Prostate gland (tissue), 2 donors: ENCODE results near the gene CDYL. TPM values are rescaled to one million over a fixed set of nuclear protein-coding genes. Genes with fewer than 3 reads are reported as not detected.

Experiments used
- DNase-seq: peaks from one replicate; pipeline ENCODE4 v3.0.0-alpha.2; 2019; ENCODE audit warnings: low spot score
- H3K27ac ChIP-seq, 2 donors: fragments of 200-600 bp; sonication (generic); 2 replicates each; pipeline ENCODE4 v1.5.1; 2017 to 2019
- H3K27me3 ChIP-seq: fragments of 200-600 bp; sonication (generic); replicated peaks from 2 replicates; pipeline ENCODE4 v1.5.1; 2019; ENCODE audit not compliant: insufficient read depth
- H3K36me3 ChIP-seq, 2 donors: fragments of 200-600 bp; sonication (generic); 1 replicate in 1 of 2; 2 replicates in 1 of 2; pipeline versions ENCODE4 v1.5.1 to v1.8.1; 2017 to 2019
- H3K4me1 ChIP-seq: fragments of 200-600 bp; sonication (generic); replicated peaks from 2 replicates; pipeline ENCODE4 v1.5.1; 2019
- H3K4me3 ChIP-seq, 2 donors: fragments of 200-600 bp; sonication (generic); 2 replicates each; pipeline ENCODE4 v1.5.1; 2017 to 2019
- H3K9me3 ChIP-seq: fragments of 200-600 bp; sonication (generic); 2 replicates; pipeline ENCODE4 v1.5.1; 2017
- CTCF ChIP-seq, 4 experiments: fragments of 200-600 bp in 2 of 4; fragments of 450-650 bp in 2 of 4; sonication (generic) in 2 of 4; IDR thresholded peaks; 1 replicate in 3 of 4; 2 replicates in 1 of 4; pipeline ENCODE4 v1.5.1; 2016 to 2019; ENCODE audit warnings: antibody characterized with exemption in 4 of 4, mild to moderate bottlenecking in 2 of 4, moderate library complexity in 2 of 4
- POLR2A ChIP-seq: fragments of 450-650 bp; IDR thresholded peaks from one replicate; pipeline ENCODE4 v1.6.1; 2016; ENCODE audit warnings: antibody characterized with exemption, mild to moderate bottlenecking
- POLR2AphosphoS5 ChIP-seq: sonication (generic); formaldehyde crosslinking; IDR thresholded peaks from one replicate; pipeline ENCODE4 v1.6.1; 2017; ENCODE audit warnings: antibody characterized with exemption
- WGBS: methylation state at CpG from one replicate; pipeline ENCODE4 v1.1.5; 2018; 5-methylcytosine and 5-hydroxymethylcytosine counted together
- intact Hi-C: fragments of 100-400 bp; cut with DNase I; formaldehyde crosslinking; loops from one replicate; pipeline ENCODE4 v1.14.2; 2022
- total RNA-seq, 2 donors: library from RNA; depleted of rRNA; stranded (reverse); fragments of >200 nt; gene quantifications; one replicate each; pipeline ENCODE4 v1.1.0, GENCODE V29; 2016

Gene CDYL
- total RNA-seq, 2 donors from 2014 or later, result 28.1 to 54.5 TPM

- H3K9me3 ChIP-seq, result no peaks in the 10 kb centered on the region
- DNase-seq, result no peak
- H3K4me1 ChIP-seq, result no peaks in the 10 kb centered on the region
- no peaks in the 10 kb centered on the region for H3K36me3 ChIP-seq
- TF ChIP-seq POLR2A (no peak), CTCF (IDR thresholded peaks at IDR 0.05) (no peak), POLR2AphosphoS5 (no peak)
- intact Hi-C loops, result no loop called here
- H3K27me3 ChIP-seq, result no peaks in the 10 kb centered on the region
- H3K27ac ChIP-seq, result no peak overlapping the region
- H3K4me3 ChIP-seq, result no peak overlapping the region
- WGBS, result 69% methylated on average over 4 of the region's 4 CpGs
Observed at GRCh38 chr6:4942673-4943009, 166.4 kb downstream of the CDYL start.

- Histone ChIP-seq H3K36me3 (no peaks in the 10 kb centered on the region), H3K27me3 (no peaks in the 10 kb centered on the region), H3K27ac (no peak overlapping the region), H3K4me3 (no peak overlapping the region), H3K4me1 (no peaks in the 10 kb centered on the region), H3K9me3 (no peaks in the 10 kb centered on the region)
- TF ChIP-seq POLR2AphosphoS5, result no peak
- no peak for TF ChIP-seq CTCF (IDR thresholded peaks at IDR 0.05)
- no peak for TF ChIP-seq POLR2A
- intact Hi-C loops, result no loop called here
- WGBS, result 62% methylated on average over 2 of the region's 2 CpGs
- no peak for DNase-seq
Observed at GRCh38 chr6:4943716-4944115, 167.5 kb downstream of the CDYL start.

- no peak for TF ChIP-seq POLR2A
- no peak for TF ChIP-seq POLR2AphosphoS5
- TF ChIP-seq CTCF (IDR thresholded peaks at IDR 0.05), result no peak
- H3K36me3 ChIP-seq, result no peaks in the 10 kb centered on the region
- WGBS, result 96% methylated on average over 8 of the region's 8 CpGs
Observed at GRCh38 chr6:4944325-4944724, 168.1 kb downstream of the CDYL start.

GRCh38 chr6:4946521-4946920, 170.3 kb downstream of the CDYL start:
- Histone ChIP-seq H3K9me3 (no peaks in the 10 kb centered on the region), H3K36me3 (no peaks in the 10 kb centered on the region), H3K27me3 (no peaks in the 10 kb centered on the region), H3K4me1 (no peaks in the 10 kb centered on the region), H3K4me3 (no peak overlapping the region), H3K27ac (no peak overlapping the region)
- TF ChIP-seq POLR2AphosphoS5 (no peak), CTCF (IDR thresholded peaks at IDR 0.05) (no peak), POLR2A (no peak)
- intact Hi-C loops, result no loop called here
- 85% methylated on average over 5 of the region's 11 CpGs for WGBS
- DNase-seq, result no peak

More at GRCh38 chr6:4944325-4944724, 168.1 kb downstream of the CDYL start:
- Histone ChIP-seq H3K9me3 (no peaks in the 10 kb centered on the region), H3K4me1 (no peaks in the 10 kb centered on the region), H3K27ac (no peak overlapping the region), H3K27me3 (no peaks in the 10 kb centered on the region), H3K4me3 (no peak overlapping the region)
- no peak for DNase-seq
- intact Hi-C loops, result no loop called here

- no peaks in the 10 kb centered on the region for H3K4me1 ChIP-seq
- H3K27me3 ChIP-seq, result no peaks in the 10 kb centered on the region
- H3K27ac ChIP-seq, result no peak overlapping the region
- DNase-seq, result no peak
- WGBS, result 89% methylated on average over 13 of the region's 13 CpGs
- H3K36me3 ChIP-seq, result no peaks in the 10 kb centered on the region
- TF ChIP-seq POLR2AphosphoS5 (no peak), CTCF (IDR thresholded peaks at IDR 0.05) (no peak), POLR2A (no peak)
- intact Hi-C loops, result no loop called here
- H3K4me3 ChIP-seq, result no peak overlapping the region
- H3K9me3 ChIP-seq, result no peaks in the 10 kb centered on the region
Observed at GRCh38 chr6:4947716-4948115, 171.5 kb downstream of the CDYL start.
